HUES6 (cell line): ENCODE results near the gene SPSB1.

Experiments used
- H3K27ac ChIP-seq: 2 replicates; pipeline ENCODE4 v1.7.0; 2013; ENCODE audit warnings: low read depth, mild to moderate bottlenecking, low read length, inconsistent platforms
- H3K27me3 ChIP-seq: 2 replicates; pipeline ENCODE4 v1.6.1; 2013; ENCODE audit warnings: low read length; ENCODE audit not compliant: control insufficient read depth, insufficient read depth
- H3K36me3 ChIP-seq: 2 replicates; pipeline ENCODE4 v1.6.1; 2013; ENCODE audit warnings: low read length; ENCODE audit not compliant: control insufficient read depth, insufficient read depth
- H3K4me1 ChIP-seq: 2 replicates; pipeline ENCODE4 v1.6.1; 2013; ENCODE audit warnings: low read length; ENCODE audit not compliant: control insufficient read depth, insufficient read depth
- H3K4me3 ChIP-seq: 2 replicates; pipeline ENCODE4 v1.5.1; 2013; ENCODE audit warnings: low read depth, low read length
- H3K9ac ChIP-seq: one replicate; pipeline ENCODE4 v1.6.1; 2013; ENCODE audit warnings: mild to moderate bottlenecking, low read length
- H3K9me3 ChIP-seq: 2 replicates; pipeline ENCODE4 v1.6.1; 2013; ENCODE audit warnings: low read depth, low read length; ENCODE audit not compliant: control insufficient read depth, insufficient read depth

Gene SPSB1

GRCh38 chr1:9322661-9323244 lies 30.1 kb downstream of the SPSB1 start:
- no peaks in the 10 kb centered on the region for H3K9me3 ChIP-seq
- H3K36me3 ChIP-seq = no peaks in the 10 kb centered on the region
- H3K4me1 ChIP-seq = peaks cover 33% of the 10 kb centered on the region
- H3K9ac ChIP-seq = no peak overlapping the region
- no peak overlapping the region for H3K4me3 ChIP-seq
- no peaks in the 10 kb centered on the region for H3K27me3 ChIP-seq
- no peak overlapping the region for H3K27ac ChIP-seq

GRCh38 chr1:9324246-9325096 lies 31.8 kb downstream of the SPSB1 start:
- no peak overlapping the region for H3K4me3 ChIP-seq

GRCh38 chr1:9326596-9326995 lies 33.9 kb downstream of the SPSB1 start:
- no peak overlapping the region for H3K9ac ChIP-seq
- H3K4me1 ChIP-seq = peaks cover 3% of the 10 kb centered on the region; the same call in 1 of the 2 replicates
- H3K4me3 ChIP-seq = no peak overlapping the region
- no peak overlapping the region for H3K27ac ChIP-seq
- H3K36me3 ChIP-seq = no peaks in the 10 kb centered on the region
- no peaks in the 10 kb centered on the region for H3K27me3 ChIP-seq
- H3K9me3 ChIP-seq = no peaks in the 10 kb centered on the region

More at GRCh38 chr1:9324246-9325096, 31.8 kb downstream of the SPSB1 start:
- Histone ChIP-seq H3K27ac (no peak overlapping the region), H3K9ac (no peak overlapping the region), H3K27me3 (no peaks in the 10 kb centered on the region), H3K4me1 (peaks cover 25% of the 10 kb centered on the region), H3K36me3 (no peaks in the 10 kb centered on the region), H3K9me3 (no peaks in the 10 kb centered on the region)

GRCh38 chr1:9328201-9328600 lies 35.5 kb downstream of the SPSB1 start:
- Histone ChIP-seq H3K27ac (no peak overlapping the region), H3K36me3 (no peaks in the 10 kb centered on the region), H3K9me3 (no peaks in the 10 kb centered on the region), H3K4me1 (no peaks in the 10 kb centered on the region; the same call in 1 of the 2 replicates), H3K9ac (no peak overlapping the region), H3K27me3 (no peaks in the 10 kb centered on the region), H3K4me3 (no peak overlapping the region)

GRCh38 chr1:9328715-9329114 lies 36.0 kb downstream of the SPSB1 start:
- Histone ChIP-seq H3K36me3 (no peaks in the 10 kb centered on the region), H3K4me1 (no peaks in the 10 kb centered on the region; the same call in 1 of the 2 replicates), H3K9ac (no peak overlapping the region), H3K9me3 (no peaks in the 10 kb centered on the region), H3K27me3 (no peaks in the 10 kb centered on the region), H3K4me3 (no peak overlapping the region), H3K27ac (no peak overlapping the region)

- Histone ChIP-seq H3K4me1 (no peaks in the 10 kb centered on the region; the same call in 1 of the 2 replicates), H3K9ac (no peak overlapping the region), H3K27me3 (no peaks in the 10 kb centered on the region), H3K9me3 (no peaks in the 10 kb centered on the region), H3K4me3 (no peak overlapping the region), H3K27ac (no peak overlapping the region), H3K36me3 (no peaks in the 10 kb centered on the region)
Measured at GRCh38 chr1:9331016-9331415, 38.3 kb downstream of the SPSB1 start.

- Histone ChIP-seq H3K9ac (no peak overlapping the region), H3K4me1 (no peaks in the 10 kb centered on the region), H3K36me3 (no peaks in the 10 kb centered on the region), H3K9me3 (no peaks in the 10 kb centered on the region), H3K27ac (no peak overlapping the region), H3K4me3 (no peak overlapping the region), H3K27me3 (no peaks in the 10 kb centered on the region)
Measured at GRCh38 chr1:9331558-9332346, 39.1 kb downstream of the SPSB1 start.

GRCh38 chr1:9332513-9333143 lies 39.9 kb downstream of the SPSB1 start:
- Histone ChIP-seq H3K27ac (no peak overlapping the region), H3K4me1 (no peaks in the 10 kb centered on the region), H3K9ac (no peak overlapping the region), H3K4me3 (no peak overlapping the region), H3K27me3 (no peaks in the 10 kb centered on the region), H3K36me3 (no peaks in the 10 kb centered on the region), H3K9me3 (no peaks in the 10 kb centered on the region)

- Histone ChIP-seq H3K27ac (peak overlapping the region; percentile 2; the same call in 1 of the 2 replicates), H3K9ac (no peak overlapping the region), H3K4me3 (no peak overlapping the region), H3K9me3 (no peaks in the 10 kb centered on the region), H3K4me1 (peaks cover 6% of the 10 kb centered on the region; the same call in 1 of the 2 replicates), H3K27me3 (no peaks in the 10 kb centered on the region), H3K36me3 (no peaks in the 10 kb centered on the region)
Measured at GRCh38 chr1:9338397-9339246, 45.9 kb downstream of the SPSB1 start.
